T-helper 1 cell treated with Interleukin-12 subunit alpha and Interleukin-12 subunit beta and Interleukin-4 antibody, amounts not matched to agents 30 ng/mL and 1 ng/mL, for 36 hours (primary cell): Measurements from ENCODE around the gene OR5A2. TPM values are rescaled to one million over a fixed set of nuclear protein-coding genes. Genes with fewer than 3 reads are reported as not detected.
"Not testable (repeated sequence)": the region's sequence is repeated elsewhere in the genome, so short reads cannot be mapped to it uniquely, and the experiment has no call there.

Source experiments
- intact Hi-C: fragments of 100-400 bp; cut with micrococcal nuclease; formaldehyde crosslinking; loops from one replicate; pipeline ENCODE4 v1.15.1; 2024
- total RNA-seq: library from RNA; stranded (reverse); gene quantifications from 2 replicates; pipeline ENCODE4 v1.2.3, GENCODE V29; 2022

The OR5A2 gene
- not detected in 2 replicates for total RNA-seq

GRCh38 chr11:59426361-59427067, at the start of gene OR5A2:
Gene OR5A2 (minus strand): TSS chr11:59426413. CDS start chr11:59422953, 3,460 bp downstream.
- intact Hi-C loops = no loop called here

- intact Hi-C loops = no loop called here
Measured at GRCh38 chr11:59475176-59475575, 49.0 kb upstream of the OR5A2 start.

GRCh38 chr11:59473015-59473414, 46.8 kb upstream of the OR5A2 start, which contains the start of gene OR4D10:
Gene OR4D10 (plus strand): TSS chr11:59473315. CDS start chr11:59477430, 4,115 bp downstream.
- intact Hi-C loops = no loop called here

GRCh38 chr11:59463190-59463641, 37.0 kb upstream of the OR5A2 start:
- intact Hi-C loops = no loop called here

GRCh38 chr11:59459916-59460315, 33.7 kb upstream of the OR5A2 start:
- intact Hi-C loops = no loop called here

GRCh38 chr11:59456661-59457060, 30.4 kb upstream of the OR5A2 start, which contains the start of gene OR4D6:
Gene OR4D6 (plus strand): TSS chr11:59456961. CDS start chr11:59456961, 0 bp downstream.
- intact Hi-C loops = no loop called here

- intact Hi-C loops = no loop called here
Measured at GRCh38 chr11:59448484-59448883, 22.3 kb upstream of the OR5A2 start.

GRCh38 chr11:59445624-59446023, 19.4 kb upstream of the OR5A2 start:
- intact Hi-C loops = not testable (repeated sequence)

- intact Hi-C loops = no loop called here
Measured at GRCh38 chr11:59437770-59438169, 11.6 kb upstream of the OR5A2 start.

- intact Hi-C loops = no loop called here
Measured at GRCh38 chr11:59436169-59436568, 10.0 kb upstream of the OR5A2 start, which contains the start of gene OR5A1. Gene OR5A1 (plus strand): TSS chr11:59436469. CDS start chr11:59443169, 6,700 bp downstream.

GRCh38 chr11:59429924-59430516, 3.8 kb upstream of the OR5A2 start:
- intact Hi-C loops = loop anchor here (1.0 to 2.0 kb wide), 4 partner anchors 146 to 333 kb away; no protein-coding TSS in a partner anchor

- intact Hi-C loops = no loop called here
Measured at GRCh38 chr11:59427068-59427382, 812 bp upstream of the OR5A2 start.

GRCh38 chr11:59425131-59425530, 1.1 kb downstream of the OR5A2 start:
- intact Hi-C loops = no loop called here

- intact Hi-C loops = no loop called here
Measured at GRCh38 chr11:59423835-59424234, 2.4 kb downstream of the OR5A2 start.

- intact Hi-C loops = no loop called here
Measured at GRCh38 chr11:59418156-59418555, 8.1 kb downstream of the OR5A2 start.

- intact Hi-C loops = no loop called here
Measured at GRCh38 chr11:59417023-59417422, 9.2 kb downstream of the OR5A2 start.

- intact Hi-C loops = no loop called here
Measured at GRCh38 chr11:59416613-59417012, 9.6 kb downstream of the OR5A2 start.

GRCh38 chr11:59415111-59415510, 11.1 kb downstream of the OR5A2 start:
- intact Hi-C loops = no loop called here

GRCh38 chr11:59413646-59414045, 12.6 kb downstream of the OR5A2 start:
- intact Hi-C loops = no loop called here

- intact Hi-C loops = no loop called here
Measured at GRCh38 chr11:59403546-59403945, 22.7 kb downstream of the OR5A2 start.

GRCh38 chr11:59401262-59401552, 25.0 kb downstream of the OR5A2 start:
- intact Hi-C loops = no loop called here

- intact Hi-C loops = no loop called here
Measured at GRCh38 chr11:59400461-59401261, 25.6 kb downstream of the OR5A2 start.
